ENCODE results near the gene TRPM4.
"Not testable (repeated sequence)": the region's sequence is repeated elsewhere in the genome, so short reads cannot be mapped to it uniquely, and the experiment has no call there.

TRPM4 gene

GRCh38 chr19:49167857-49168409, 10.3 kb downstream of the TRPM4 start:
- H3K4me3 Mint-ChIP-seq, result no peak overlapping the region
- ATAC-seq (replicated peaks) (no peak), DNase-seq (no peak)
- H3K27me3 Mint-ChIP-seq, result peaks cover 25 to 35% of the 10 kb centered on the region in 2 donors
- H3K27ac Mint-ChIP-seq, result no peak overlapping the region
- no peaks in the 10 kb centered on the region for H3K4me1 Mint-ChIP-seq
- H3K36me3 Mint-ChIP-seq, result no peaks in the 10 kb centered on the region
- H3K9me3 Mint-ChIP-seq, result no peaks in the 10 kb centered on the region

DNA sequence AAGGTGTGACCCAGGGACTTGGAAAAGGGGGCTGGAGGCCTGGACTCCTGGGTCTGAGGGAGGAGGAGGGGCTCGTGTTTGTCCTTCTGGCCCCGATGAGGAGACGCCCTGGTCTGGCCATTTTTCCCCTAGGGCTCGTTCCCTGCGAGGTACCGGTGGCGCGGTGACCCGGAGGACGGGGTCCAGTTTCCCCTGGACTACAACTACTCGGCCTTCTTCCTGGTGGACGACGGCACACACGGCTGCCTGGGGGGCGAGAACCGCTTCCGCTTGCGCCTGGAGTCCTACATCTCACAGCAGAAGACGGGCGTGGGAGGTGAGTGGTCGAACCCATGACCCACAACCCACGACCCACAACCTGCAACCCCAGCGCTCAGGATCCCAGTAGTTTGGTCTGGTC, 10.8 kb downstream of the TRPM4 start:
- no peak for ATAC-seq (replicated peaks)
- no peaks in the 10 kb centered on the region for H3K4me1 Mint-ChIP-seq
- no peak overlapping the region for H3K27ac Mint-ChIP-seq
- no peaks in the 10 kb centered on the region for H3K36me3 Mint-ChIP-seq
- peaks cover 25 to 35% of the 10 kb centered on the region in 2 donors for H3K27me3 Mint-ChIP-seq
- no peaks in the 10 kb centered on the region for H3K9me3 Mint-ChIP-seq
- H3K4me3 Mint-ChIP-seq, result no peak overlapping the region
- no peak for DNase-seq

DNA sequence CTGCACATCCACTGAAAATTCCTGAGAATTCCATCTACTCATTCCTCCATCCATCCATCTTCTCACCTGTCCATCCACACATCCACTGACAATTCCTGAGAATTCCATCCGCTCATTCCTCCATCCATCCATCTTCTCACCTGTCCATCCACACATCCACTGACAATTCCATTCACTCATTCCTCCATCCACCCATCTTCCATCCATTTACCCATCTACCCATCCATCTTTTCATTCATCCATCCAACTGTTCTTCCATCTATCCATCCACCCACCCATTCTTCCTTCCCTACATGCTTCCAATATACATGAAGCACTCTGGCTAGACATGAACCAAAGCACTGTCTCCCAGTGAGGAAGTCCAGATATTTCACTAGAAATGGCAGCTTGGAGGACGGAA, 15.6 kb downstream of the TRPM4 start:
- ATAC-seq (replicated peaks) (no peak), DNase-seq (no peak)
- Mint-ChIP-seq H3K4me3 (no peak overlapping the region), H3K4me1 (peaks cover 0 to 3% of the 10 kb centered on the region in 2 donors), H3K27ac (no peak overlapping the region), H3K9me3 (no peaks in the 10 kb centered on the region), H3K27me3 (peaks cover 10 to 22% of the 10 kb centered on the region in 2 donors), H3K36me3 (no peaks in the 10 kb centered on the region)

DNA sequence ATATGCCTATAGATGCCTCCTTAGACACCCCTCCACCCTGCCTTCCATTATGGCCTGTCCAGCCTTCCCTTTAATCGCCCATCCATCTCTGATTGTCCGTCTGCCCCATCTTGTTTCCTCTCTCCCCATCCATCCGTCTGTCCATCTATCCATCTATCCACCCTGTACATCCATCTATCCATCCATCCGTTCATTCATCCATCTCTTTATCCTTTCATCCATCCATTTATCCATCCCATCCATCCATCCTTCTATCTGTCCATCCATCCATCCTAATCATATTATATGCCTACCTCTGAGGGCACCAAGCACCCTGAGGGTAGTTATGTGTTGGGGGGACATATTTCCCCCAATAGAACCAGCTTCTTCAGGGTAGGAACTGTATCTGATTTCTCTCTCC, 23.1 kb downstream of the TRPM4 start:
- DNase-seq (no peak), ATAC-seq (replicated peaks) (no peak)
- peaks cover 0 to 4% of the 10 kb centered on the region in 2 donors for H3K36me3 Mint-ChIP-seq
- H3K27me3 Mint-ChIP-seq, result peaks cover 11 to 12% of the 10 kb centered on the region in 2 donors
- H3K9me3 Mint-ChIP-seq, result peaks cover 9 to 10% of the 10 kb centered on the region in 2 donors
- peaks cover 0 to 3% of the 10 kb centered on the region in 2 donors for H3K4me1 Mint-ChIP-seq
- H3K27ac Mint-ChIP-seq, result no peak overlapping the region
- H3K4me3 Mint-ChIP-seq, result no peak overlapping the region

DNA sequence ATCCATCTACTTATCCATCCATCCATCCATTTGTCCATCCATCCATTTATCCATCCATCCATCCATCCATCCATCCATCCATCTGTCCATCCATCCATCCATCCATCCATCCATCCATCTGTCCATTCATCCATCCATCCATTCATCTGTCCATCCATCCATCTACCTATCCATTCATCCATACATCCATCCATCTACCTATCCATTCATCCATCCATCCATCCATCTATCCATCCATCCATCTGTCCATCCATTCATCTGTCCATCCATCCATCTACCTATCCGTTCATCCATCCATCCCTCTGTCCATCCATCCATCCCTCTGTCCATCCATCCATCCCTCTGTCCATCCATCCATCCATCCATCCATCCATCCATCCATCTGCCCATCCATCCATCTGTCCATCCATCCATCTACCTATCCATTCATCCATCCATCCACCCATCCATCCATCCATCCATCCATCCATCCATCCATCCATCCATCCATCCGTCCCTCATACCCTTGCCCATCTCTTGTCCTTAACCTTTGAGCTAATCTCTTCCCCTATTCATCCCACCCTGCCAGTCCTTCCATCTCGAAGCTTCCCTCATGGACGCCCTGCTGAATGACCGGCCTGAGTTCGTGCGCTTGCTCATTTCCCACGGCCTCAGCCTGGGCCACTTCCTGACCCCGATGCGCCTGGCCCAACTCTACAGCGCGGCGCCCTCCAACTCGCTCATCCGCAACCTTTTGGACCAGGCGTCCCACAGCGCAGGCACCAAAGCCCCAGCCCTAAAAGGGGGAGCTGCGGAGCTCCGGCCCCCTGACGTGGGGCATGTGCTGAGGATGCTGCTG, 24.6 kb downstream of the TRPM4 start:
- not testable (repeated sequence) for ATAC-seq (replicated peaks); H3K4me1 Mint-ChIP-seq; H3K36me3 Mint-ChIP-seq; H3K27ac Mint-ChIP-seq; H3K4me3 Mint-ChIP-seq; DNase-seq
- Mint-ChIP-seq H3K27me3 (peaks cover 11 to 12% of the 10 kb centered on the region in 2 donors), H3K9me3 (peaks cover 9 to 10% of the 10 kb centered on the region in 2 donors)

GRCh38 chr19:49182848-49183375, 25.3 kb downstream of the TRPM4 start:
- ATAC-seq (replicated peaks) (no peak), DNase-seq (no peak)
- Mint-ChIP-seq H3K27me3 (peaks cover 6 to 12% of the 10 kb centered on the region in 2 donors), H3K9me3 (peaks cover 9 to 10% of the 10 kb centered on the region in 2 donors), H3K36me3 (peaks cover 0 to 4% of the 10 kb centered on the region in 2 donors), H3K27ac (no peak overlapping the region), H3K4me1 (peaks cover 6 to 10% of the 10 kb centered on the region in 2 donors), H3K4me3 (no peak overlapping the region)

- peaks cover 10 to 13% of the 10 kb centered on the region in 2 donors for H3K9me3 Mint-ChIP-seq
- ATAC-seq (replicated peaks), result peak; percentile 85 to 86
- peaks cover 0 to 4% of the 10 kb centered on the region in 2 donors for H3K36me3 Mint-ChIP-seq
- H3K4me3 Mint-ChIP-seq, result no peak overlapping the region
- H3K27me3 Mint-ChIP-seq, result peaks cover 0 to 16% of the 10 kb centered on the region in 2 donors
- H3K27ac Mint-ChIP-seq, result no peak overlapping the region
- DNase-seq, result no peak
- H3K4me1 Mint-ChIP-seq, result peaks cover 6 to 10% of the 10 kb centered on the region in 2 donors
These were observed 28.5 kb downstream of the TRPM4 start for GRCh38 chr19:49186108-49186507.

DNA sequence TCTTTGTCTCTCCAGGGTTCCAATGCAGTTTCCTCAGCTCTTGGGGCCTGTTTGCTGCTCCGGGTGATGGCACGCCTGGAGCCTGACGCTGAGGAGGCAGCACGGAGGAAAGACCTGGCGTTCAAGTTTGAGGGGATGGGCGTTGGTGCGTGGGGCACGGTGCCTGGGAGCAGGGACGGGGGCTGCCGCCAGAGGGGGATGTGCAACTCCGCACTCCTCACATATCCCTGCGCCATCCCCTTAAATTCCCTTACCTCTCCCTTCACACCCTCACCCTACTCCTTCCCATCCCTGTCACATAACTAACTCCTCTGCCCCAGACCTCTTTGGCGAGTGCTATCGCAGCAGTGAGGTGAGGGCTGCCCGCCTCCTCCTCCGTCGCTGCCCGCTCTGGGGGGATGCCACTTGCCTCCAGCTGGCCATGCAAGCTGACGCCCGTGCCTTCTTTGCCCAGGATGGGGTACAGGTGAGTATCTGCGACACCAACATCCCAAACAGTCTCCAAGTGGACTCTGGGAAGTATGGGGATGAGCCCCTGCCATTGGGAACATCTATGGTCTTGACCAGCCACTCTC, 31.1 kb downstream of the TRPM4 start:
- Mint-ChIP-seq H3K4me1 (peaks cover 6 to 10% of the 10 kb centered on the region in 2 donors), H3K27me3 (peaks cover 0 to 20% of the 10 kb centered on the region in 2 donors), H3K27ac (no peak overlapping the region), H3K36me3 (peaks cover 0 to 4% of the 10 kb centered on the region in 2 donors), H3K4me3 (no peak overlapping the region), H3K9me3 (peaks cover 2 to 9% of the 10 kb centered on the region in 2 donors)
- ATAC-seq (replicated peaks) (no peak), DNase-seq (no peak)

DNA sequence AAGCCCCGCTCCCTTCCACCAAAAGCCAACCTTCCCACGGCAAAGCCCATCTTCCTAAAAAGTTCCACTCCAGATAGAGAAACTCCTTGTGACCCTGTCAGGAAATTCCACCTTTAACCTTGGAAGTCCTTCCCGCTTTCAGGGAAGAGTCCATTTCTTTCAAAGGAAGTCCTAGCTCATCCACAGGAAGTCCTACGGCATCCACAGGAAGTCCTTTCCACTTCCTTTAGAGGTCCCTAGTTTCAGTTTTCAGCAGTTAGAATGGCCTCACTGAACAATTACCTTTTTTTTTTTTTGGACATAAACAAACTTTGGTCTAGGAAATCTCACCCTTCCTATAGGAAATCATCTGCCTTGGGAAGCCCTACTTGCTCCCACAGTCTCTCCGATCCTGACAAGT, 31.7 kb downstream of the TRPM4 start:
- Mint-ChIP-seq H3K4me3 (no peak overlapping the region), H3K27ac (no peak overlapping the region), H3K27me3 (peaks cover 5 to 26% of the 10 kb centered on the region in 2 donors), H3K36me3 (no peaks in the 10 kb centered on the region), H3K9me3 (peaks cover 0 to 4% of the 10 kb centered on the region in 2 donors), H3K4me1 (peaks cover 6 to 10% of the 10 kb centered on the region in 2 donors)
- ATAC-seq (replicated peaks) (no peak), DNase-seq (no peak)

DNA sequence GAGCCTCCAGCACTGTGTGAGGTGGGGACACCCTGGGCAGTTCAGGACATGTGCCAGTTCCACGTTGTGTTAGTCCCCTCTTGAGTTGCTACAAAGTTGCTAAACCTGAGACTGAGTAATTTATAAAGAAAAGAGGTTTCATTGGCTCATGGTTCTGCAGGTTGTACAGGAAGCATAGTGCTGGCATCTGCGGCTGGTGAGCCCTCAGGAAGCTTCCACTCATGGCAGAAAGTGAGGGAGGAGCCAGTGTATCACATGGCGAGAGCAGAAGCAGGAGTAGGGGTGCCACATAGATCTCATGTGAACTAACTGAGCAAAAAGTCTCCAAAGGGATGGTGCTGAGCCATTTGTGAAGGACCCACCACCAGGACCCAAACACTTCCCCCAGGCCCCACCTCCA, 33.2 kb downstream of the TRPM4 start:
- H3K36me3 Mint-ChIP-seq, result no peaks in the 10 kb centered on the region
- ATAC-seq (replicated peaks) (no peak), DNase-seq (no peak)
- H3K4me3 Mint-ChIP-seq, result no peak overlapping the region
- peaks cover 5 to 31% of the 10 kb centered on the region in 2 donors for H3K27me3 Mint-ChIP-seq
- peaks cover 6 to 9% of the 10 kb centered on the region in 2 donors for H3K4me1 Mint-ChIP-seq
- no peak overlapping the region for H3K27ac Mint-ChIP-seq
- peaks cover 0 to 4% of the 10 kb centered on the region in 2 donors for H3K9me3 Mint-ChIP-seq

DNA sequence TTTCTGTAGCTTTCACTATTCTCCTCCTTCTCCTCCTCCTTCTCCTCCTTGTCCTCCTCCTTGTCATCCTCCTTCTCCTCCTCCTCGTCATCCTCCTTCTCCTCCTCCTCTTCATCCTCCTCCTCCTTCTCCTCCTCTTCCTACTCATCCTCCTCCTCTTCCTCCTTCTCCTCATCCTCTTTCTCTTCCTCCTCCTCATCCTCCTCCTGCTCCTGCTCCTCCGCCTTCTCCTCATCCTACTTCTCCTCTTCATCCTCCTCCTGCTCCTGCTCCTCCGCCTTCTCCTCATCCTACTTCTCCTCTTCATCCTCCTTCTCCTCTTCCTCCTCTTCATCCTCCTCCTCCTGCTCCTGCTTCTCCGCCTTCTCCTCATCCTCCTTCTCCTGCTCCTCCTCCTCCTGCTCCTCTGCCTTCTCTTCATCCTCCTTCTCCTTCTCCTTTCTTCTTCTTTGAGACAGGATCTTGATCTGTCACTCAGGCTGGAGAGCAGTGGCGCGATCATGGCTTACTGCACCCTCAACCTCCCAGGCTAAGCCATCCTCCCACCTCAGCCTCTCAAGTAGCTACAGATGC, 36.3 kb downstream of the TRPM4 start:
- ATAC-seq (replicated peaks) (no peak), DNase-seq (no peak)
- Mint-ChIP-seq H3K36me3 (no peaks in the 10 kb centered on the region), H3K4me3 (no peak overlapping the region), H3K4me1 (no peaks in the 10 kb centered on the region), H3K27me3 (peaks cover 5 to 25% of the 10 kb centered on the region in 2 donors), H3K27ac (no peak overlapping the region), H3K9me3 (peaks cover 0 to 4% of the 10 kb centered on the region in 2 donors)

- no peak overlapping the region for H3K27ac Mint-ChIP-seq
- no peaks in the 10 kb centered on the region for H3K36me3 Mint-ChIP-seq
- no peak for ATAC-seq (replicated peaks)
- DNase-seq, result no peak
- no peaks in the 10 kb centered on the region for H3K4me1 Mint-ChIP-seq
- H3K9me3 Mint-ChIP-seq, result peaks cover 0 to 4% of the 10 kb centered on the region in 2 donors
- peaks cover 5 to 25% of the 10 kb centered on the region in 2 donors for H3K27me3 Mint-ChIP-seq
- no peak overlapping the region for H3K4me3 Mint-ChIP-seq
These were observed 36.8 kb downstream of the TRPM4 start for GRCh38 chr19:49194408-49194807.

GRCh38 chr19:49196527-49197240, 39.1 kb downstream of the TRPM4 start:
- no peak for DNase-seq
- H3K4me3 Mint-ChIP-seq, result no peak overlapping the region
- H3K9me3 Mint-ChIP-seq, result peaks cover 0 to 3% of the 10 kb centered on the region in 2 donors
- no peak for ATAC-seq (replicated peaks)
- peaks cover 5 to 14% of the 10 kb centered on the region in 2 donors for H3K27me3 Mint-ChIP-seq
- no peak overlapping the region for H3K27ac Mint-ChIP-seq
- H3K4me1 Mint-ChIP-seq, result peaks cover 2 to 5% of the 10 kb centered on the region in 2 donors
- H3K36me3 Mint-ChIP-seq, result no peaks in the 10 kb centered on the region
